NCI-H2029 treated with DMSO at 0.1 percent for 48 hours (cell line): ENCODE results near the gene CDH4.
"Not testable (repeated sequence)": the region's sequence is repeated elsewhere in the genome, so short reads cannot be mapped to it uniquely, and the experiment has no call there.

Experiments used
- DNase-seq: peaks from one replicate; lab custom pipeline; 2025; lab: John Stamatoyannopoulos, UW

The CDH4 gene

DNA sequence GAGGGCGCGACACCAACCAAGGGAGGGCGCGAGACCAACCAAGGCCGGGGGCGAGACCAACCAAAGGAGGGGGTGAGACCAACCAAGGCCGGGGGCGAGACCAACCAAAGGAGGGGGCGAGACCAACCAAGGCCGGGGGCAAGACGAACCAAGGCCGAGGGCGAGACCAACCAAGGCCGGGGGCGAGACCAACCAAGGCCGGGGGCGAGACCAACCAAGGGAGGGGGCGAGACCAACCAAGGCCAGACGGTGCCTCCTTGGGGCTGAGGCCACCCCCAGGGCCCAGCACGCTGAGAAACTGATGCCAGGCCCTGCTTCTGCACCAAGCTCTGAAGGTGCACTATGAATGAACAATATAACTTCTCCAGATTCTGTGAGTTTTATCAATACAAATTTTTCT is 726.4 kb downstream of the CDH4 start:
- DNase-seq, result no peak

DNA sequence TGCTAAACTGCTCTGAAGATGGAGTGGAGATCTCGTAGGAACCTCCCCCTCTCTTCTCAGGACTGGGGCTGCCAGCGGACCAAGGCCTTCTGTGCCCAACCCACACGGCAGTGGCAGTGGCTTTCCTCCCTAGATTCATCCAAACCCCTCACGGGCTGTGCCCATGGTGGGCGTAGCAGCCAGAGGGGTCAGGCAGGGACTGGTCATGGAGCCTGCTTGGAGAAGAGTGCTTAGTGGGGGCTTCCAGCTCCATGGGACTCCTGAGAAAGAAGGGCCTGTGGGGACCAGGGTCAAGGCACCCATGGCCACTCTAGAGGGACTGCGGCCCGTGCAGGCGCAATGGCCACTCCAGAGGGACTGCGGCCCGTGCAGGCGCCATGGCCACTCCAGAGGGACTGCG is 727.0 kb downstream of the CDH4 start:
- no peak for DNase-seq

- no peak for DNase-seq
Observed at GRCh38 chr20:61979701-61980635, 727.9 kb downstream of the CDH4 start.

DNA sequence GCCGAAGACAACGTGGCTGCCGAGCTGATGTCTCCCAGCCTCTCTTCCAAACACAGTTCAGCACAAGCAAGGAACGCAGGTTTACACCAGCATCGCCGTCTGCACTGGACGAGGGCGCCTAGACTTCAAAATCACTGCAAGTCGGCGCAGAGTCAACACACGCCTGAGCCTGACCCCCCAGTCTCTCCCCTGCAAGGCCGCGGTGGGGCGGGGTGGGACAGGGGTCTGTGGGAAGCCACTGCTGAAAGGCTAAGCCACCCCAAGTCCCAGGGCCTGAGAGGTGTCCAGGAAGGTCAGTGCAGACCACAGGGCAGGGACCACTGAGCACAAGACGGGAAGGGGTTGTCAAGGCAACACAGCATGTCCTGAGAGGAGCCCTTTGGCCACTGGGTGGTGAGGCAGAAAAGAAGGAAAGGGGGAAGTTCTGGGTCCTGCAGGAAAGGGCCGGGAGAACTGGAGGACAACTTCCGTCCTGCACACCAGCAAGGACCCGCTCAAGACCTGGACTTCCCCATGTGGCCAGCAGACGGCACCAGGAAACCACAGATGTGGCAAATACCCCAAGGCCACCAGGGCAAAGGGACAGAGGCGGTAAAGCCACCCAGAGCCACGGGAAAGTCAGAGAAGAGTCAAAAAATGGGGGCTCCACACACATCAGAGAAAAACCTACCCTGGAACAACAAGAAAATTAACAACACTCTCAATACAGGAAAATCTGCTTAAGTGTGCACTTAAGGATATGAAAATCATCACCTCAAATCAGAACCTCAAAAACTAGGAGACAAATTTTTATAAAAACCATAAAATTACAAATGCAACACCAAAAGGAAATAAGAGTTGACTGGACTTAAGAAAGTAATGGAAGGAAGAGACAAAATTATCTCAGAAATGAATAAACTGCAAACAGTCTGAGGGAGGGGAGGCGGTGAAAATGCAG is 728.9 kb downstream of the CDH4 start:
- DNase-seq, result no peak

- not testable (repeated sequence) for DNase-seq
Observed at GRCh38 chr20:61981691-61982090, 729.6 kb downstream of the CDH4 start.

- DNase-seq, result no peak
Observed at GRCh38 chr20:61982191-61982950, 730.3 kb downstream of the CDH4 start.

DNA sequence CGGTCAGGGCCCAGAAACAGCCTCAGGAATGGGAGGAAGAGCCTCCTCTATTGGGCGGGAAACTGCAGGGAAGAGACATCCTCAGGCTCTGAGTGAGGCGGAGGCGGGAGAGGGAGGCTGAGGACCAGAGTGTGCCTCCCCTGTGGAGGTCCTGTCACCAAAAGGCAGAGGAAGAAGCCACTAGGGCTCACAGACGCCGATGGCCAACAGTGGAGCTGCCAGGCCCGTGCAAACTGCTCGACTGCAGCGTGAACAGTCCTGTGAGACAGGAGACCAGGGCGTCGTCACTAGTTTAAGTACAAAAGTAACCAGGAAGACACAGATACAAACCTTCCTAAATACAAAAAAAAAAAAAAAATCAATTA is 730.9 kb downstream of the CDH4 start:
- no peak for DNase-seq

- DNase-seq, result no peak
Observed at GRCh38 chr20:61983965-61984364, 731.9 kb downstream of the CDH4 start.

- DNase-seq, result not testable (repeated sequence)
Observed at GRCh38 chr20:61984431-61984830, 732.4 kb downstream of the CDH4 start.

- no peak for DNase-seq
Observed at GRCh38 chr20:61985096-61985495, 733.0 kb downstream of the CDH4 start.

GRCh38 chr20:61986762-61987321 is 734.8 kb downstream of the CDH4 start:
- DNase-seq, result no peak

DNA sequence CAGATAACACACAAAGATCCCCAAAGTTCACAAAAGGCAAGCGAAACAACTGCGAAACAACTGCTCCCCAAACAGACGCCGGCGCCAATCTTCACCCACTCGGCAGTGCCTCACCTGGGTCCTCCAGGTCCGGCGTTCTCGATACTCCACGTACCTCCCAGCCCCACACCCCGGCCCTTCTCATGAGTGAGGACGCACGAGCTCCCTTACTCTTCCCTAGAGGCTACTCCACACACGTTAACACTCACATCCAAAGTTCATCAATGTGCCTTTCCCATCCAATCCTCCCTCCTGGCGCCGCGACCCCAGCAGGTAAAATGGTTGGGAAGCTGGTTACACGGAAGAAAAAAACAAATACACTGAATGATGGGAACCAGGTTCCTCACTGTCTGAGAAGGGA is 736.6 kb downstream of the CDH4 start:
- no peak for DNase-seq

DNA sequence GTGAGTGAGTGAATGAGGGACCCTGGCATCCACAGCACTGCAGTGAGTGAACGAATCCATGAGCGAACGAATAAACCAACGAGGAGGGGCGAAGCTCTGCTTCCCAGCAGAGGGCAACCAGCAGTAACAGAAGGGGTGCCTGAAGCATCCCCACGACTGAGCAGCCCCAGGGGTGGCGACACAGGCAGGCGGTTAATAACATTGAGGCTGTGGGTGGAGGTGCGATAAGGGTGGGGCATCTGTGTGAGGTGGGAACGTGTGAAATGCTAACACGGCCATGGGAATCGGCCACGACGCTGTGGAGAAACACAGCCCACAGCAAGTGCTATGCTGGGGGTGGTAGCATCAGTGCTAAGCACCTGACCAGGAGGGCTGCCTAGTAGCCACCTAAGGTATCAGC is 737.7 kb downstream of the CDH4 start:
- no peak for DNase-seq
